A673 (cell line): Measurements from ENCODE around the gene TSPAN15. TPM values are rescaled to one million over a fixed set of nuclear protein-coding genes. Genes with fewer than 3 reads are reported as not detected.
A peak's percentile ranks its signal among the peaks of the same experiment; 100 is the strongest.

Experiments
- BruUV-seq: library from RNA; stranded (reverse); fragments of 400-500 nt; replicated peaks from 2 replicates; lab custom pipeline; 2021; lab: Mats Ljungman, UMichigan
- CTCF ChIA-PET: fragments of 300-600 bp; sonication (Branson Sonifier 250); formaldehyde crosslinking; loops from one replicate; lab custom pipeline; 2022; ENCODE audit warnings: antibody characterized with exemption; lab: Charles Lee
- POLR2A ChIA-PET: fragments of 300-600 bp; sonication (Branson Sonifier 250); formaldehyde crosslinking; loops from one replicate; lab custom pipeline; 2022; ENCODE audit warnings: antibody characterized with exemption; ENCODE audit not compliant: low non-redundant PET; lab: Charles Lee
- DNase-seq: peaks from one replicate; pipeline ENCODE4 v3.0.0-alpha.2; 2015; ENCODE audit warnings: low spot score
- H3K27ac ChIP-seq: fragments of 200-600 bp; sonication (generic); 2 replicates; pipeline ENCODE4 v1.5.1; 2016; ENCODE audit warnings: mixed run types, low read depth, mild to moderate bottlenecking, mixed read lengths, antibody characterized with exemption, low read length; ENCODE audit not compliant: poor library complexity, severe bottlenecking
- H3K27me3 ChIP-seq: fragments of 200-600 bp; sonication (generic); replicated peaks from 2 replicates; pipeline ENCODE4 v1.6.1; 2017; ENCODE audit warnings: mixed run types, low read depth, mild to moderate bottlenecking, mixed read lengths, antibody characterized with exemption, low read length; ENCODE audit not compliant: insufficient read depth, poor library complexity
- H3K36me3 ChIP-seq: fragments of 200-600 bp; sonication (generic); 2 replicates; pipeline ENCODE4 v1.6.1; 2016; ENCODE audit warnings: mixed run types, mild to moderate bottlenecking, mixed read lengths, antibody characterized with exemption, low read length; ENCODE audit not compliant: insufficient read depth, poor library complexity, severe bottlenecking
- H3K4me1 ChIP-seq: fragments of 200-600 bp; sonication (generic); 2 replicates; pipeline ENCODE4 v1.6.1; 2017; ENCODE audit warnings: mixed run types, mild to moderate bottlenecking, mixed read lengths, antibody characterized with exemption, low read length; ENCODE audit not compliant: insufficient read depth, poor library complexity, severe bottlenecking
- H3K4me3 ChIP-seq: fragments of 200-600 bp; sonication (generic); 2 replicates; pipeline ENCODE4 v1.5.1; 2016; ENCODE audit warnings: low read depth, mixed run types, mild to moderate bottlenecking, mixed read lengths, low read length; ENCODE audit not compliant: poor library complexity, severe bottlenecking
- H3K9me3 ChIP-seq: fragments of 200-600 bp; sonication (generic); 2 replicates; pipeline ENCODE4 v1.6.1; 2016; ENCODE audit warnings: mixed run types, low read depth, mild to moderate bottlenecking, mixed read lengths, antibody characterized with exemption, low read length; ENCODE audit not compliant: poor library complexity, severe bottlenecking
- EZH2 ChIP-seq: fragments of 200-600 bp; sonication (generic); IDR thresholded peaks from 2 replicates; pipeline ENCODE4 v1.6.1; 2017; ENCODE audit warnings: borderline replicate concordance, low read depth, mild to moderate bottlenecking, mixed read lengths, antibody characterized with exemption, low read length; ENCODE audit not compliant: poor library complexity, severe bottlenecking
- intact Hi-C: fragments of 100-400 bp; cut with micrococcal nuclease; formaldehyde crosslinking; loops from one replicate; pipeline ENCODE4 v1.10.0; 2022; ENCODE audit not compliant: unreplicated experiment
- total RNA-seq: library from RNA; stranded (reverse); gene quantifications from 2 replicates; pipeline ENCODE4 v1.2.3, GENCODE V29; 2021
- TF ChIP-seq, protein P1 (sequence below): fragments of 300-800, 200-600 bp; sonication (generic); conservative IDR thresholded peaks from 2 replicates; pipeline ENCODE4 v1.5.1; 2017; ENCODE audit warnings: low read depth, mild to moderate bottlenecking, antibody characterized with exemption, low read length, moderate library complexity, mixed read lengths

Gene TSPAN15
- total RNA-seq, 1 experiment from 2014 or later, result 2.1 TPM

DNA sequence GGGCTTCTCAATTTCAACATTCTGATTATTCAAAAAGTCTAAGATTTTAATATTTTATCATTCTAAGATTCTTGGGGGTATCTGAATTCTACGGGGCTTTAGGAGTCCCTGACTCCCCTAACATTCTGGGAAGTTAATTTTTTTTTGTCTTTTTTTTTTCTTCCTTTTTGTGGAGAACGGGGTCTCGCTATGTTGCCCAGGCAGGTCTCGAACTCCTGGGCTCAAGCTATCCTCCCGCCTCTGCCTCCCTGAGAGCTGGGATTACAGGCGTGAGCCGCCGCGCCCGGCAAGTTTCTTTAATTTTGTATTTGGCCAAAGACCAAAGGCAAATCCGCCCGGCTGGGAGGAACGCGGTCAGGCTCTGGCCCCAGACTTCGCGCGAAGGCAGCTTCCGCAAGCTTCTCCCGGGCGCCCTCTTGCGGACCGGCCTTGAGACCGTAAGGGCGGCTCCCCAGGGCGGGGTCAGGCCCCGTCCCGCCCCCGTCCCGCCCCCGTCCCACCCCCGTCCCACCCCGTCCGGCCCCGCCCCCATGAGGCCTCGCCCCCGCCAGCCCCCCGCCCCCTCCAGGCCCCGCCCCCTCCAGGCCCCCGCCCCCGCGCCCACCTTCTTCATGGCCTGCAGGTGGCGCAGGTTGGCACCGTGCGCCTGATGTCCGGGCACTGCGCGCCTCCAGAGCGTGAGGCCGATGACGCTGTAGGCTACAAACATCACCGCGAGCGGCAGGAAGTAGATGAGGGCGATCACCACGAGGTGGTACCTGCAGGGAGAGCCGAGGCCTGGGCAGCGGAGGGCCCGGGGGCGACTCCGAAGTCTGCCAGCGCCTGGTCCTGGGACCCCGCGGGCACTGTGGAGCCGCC is 42.7 kb upstream of the TSPAN15 start:
- peak; percentile 96 for DNase-seq
- H3K4me3 ChIP-seq, result peak overlapping the region; percentile 46
- intact Hi-C loops, result loop anchor here (1.0 to 5.0 kb wide), 2 partner anchors 100 to 171 kb away; no protein-coding TSS in a partner anchor
- no peaks in the 10 kb centered on the region for H3K9me3 ChIP-seq
- no peaks in the 10 kb centered on the region for H3K27me3 ChIP-seq
- peak overlapping the region; percentile 53 for H3K27ac ChIP-seq
- no TSS peak for BruUV-seq
- CTCF ChIA-PET, result interaction anchor here (0.7 to 1.6 kb wide), 12 partner anchors 9 to 579 kb away, joined by 3 to 16 read pairs (median 4); partner anchors contain the start of genes SUPV3L1, TACR2 and TSPAN15
- TF ChIP-seq, protein P1, sequence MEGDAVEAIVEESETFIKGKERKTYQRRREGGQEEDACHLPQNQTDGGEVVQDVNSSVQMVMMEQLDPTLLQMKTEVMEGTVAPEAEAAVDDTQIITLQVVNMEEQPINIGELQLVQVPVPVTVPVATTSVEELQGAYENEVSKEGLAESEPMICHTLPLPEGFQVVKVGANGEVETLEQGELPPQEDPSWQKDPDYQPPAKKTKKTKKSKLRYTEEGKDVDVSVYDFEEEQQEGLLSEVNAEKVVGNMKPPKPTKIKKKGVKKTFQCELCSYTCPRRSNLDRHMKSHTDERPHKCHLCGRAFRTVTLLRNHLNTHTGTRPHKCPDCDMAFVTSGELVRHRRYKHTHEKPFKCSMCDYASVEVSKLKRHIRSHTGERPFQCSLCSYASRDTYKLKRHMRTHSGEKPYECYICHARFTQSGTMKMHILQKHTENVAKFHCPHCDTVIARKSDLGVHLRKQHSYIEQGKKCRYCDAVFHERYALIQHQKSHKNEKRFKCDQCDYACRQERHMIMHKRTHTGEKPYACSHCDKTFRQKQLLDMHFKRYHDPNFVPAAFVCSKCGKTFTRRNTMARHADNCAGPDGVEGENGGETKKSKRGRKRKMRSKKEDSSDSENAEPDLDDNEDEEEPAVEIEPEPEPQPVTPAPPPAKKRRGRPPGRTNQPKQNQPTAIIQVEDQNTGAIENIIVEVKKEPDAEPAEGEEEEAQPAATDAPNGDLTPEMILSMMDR, result peak; percentile 65
- TF ChIP-seq EZH2, result no peak
- no peaks in the 10 kb centered on the region for H3K36me3 ChIP-seq
- peaks cover 16% of the 10 kb centered on the region for H3K4me1 ChIP-seq
- POLR2A ChIA-PET, result no interaction called here

- no peak for TF ChIP-seq EZH2
- TF ChIP-seq, protein P1, result no peak
- H3K4me3 ChIP-seq, result peak overlapping the region; percentile 46
- intact Hi-C loops, result loop anchor here (1.0 to 5.0 kb wide), 2 partner anchors 99 to 172 kb away; no protein-coding TSS in a partner anchor
- no peaks in the 10 kb centered on the region for H3K27me3 ChIP-seq
- ChIA-PET POLR2A (no interaction called here), CTCF (no interaction called here)
- BruUV-seq, result no TSS peak
- H3K9me3 ChIP-seq, result no peaks in the 10 kb centered on the region
- peaks cover 16% of the 10 kb centered on the region for H3K4me1 ChIP-seq
- no peak for DNase-seq
- peak overlapping the region; percentile 53 for H3K27ac ChIP-seq
- H3K36me3 ChIP-seq, result no peaks in the 10 kb centered on the region
Measured at GRCh38 chr10:69409176-69409495, 42.1 kb upstream of the TSPAN15 start.

GRCh38 chr10:69409968-69410367 is 41.3 kb upstream of the TSPAN15 start:
- no TSS peak for BruUV-seq
- no peaks in the 10 kb centered on the region for H3K9me3 ChIP-seq
- CTCF ChIA-PET, result interaction anchor here (0.7 kb wide), 1 partner anchor 204 kb away, joined by 5 read pairs; no protein-coding TSS in a partner anchor
- H3K36me3 ChIP-seq, result no peaks in the 10 kb centered on the region
- POLR2A ChIA-PET, result no interaction called here
- H3K27ac ChIP-seq, result no peak overlapping the region
- no peak overlapping the region for H3K4me3 ChIP-seq
- H3K4me1 ChIP-seq, result peaks cover 16% of the 10 kb centered on the region
- DNase-seq, result no peak
- TF ChIP-seq, protein P1, result no peak
- no peak for TF ChIP-seq EZH2
- intact Hi-C loops, result loop anchor here (1.0 to 10.0 kb wide), 3 partner anchors 98 to 425 kb away; partner anchors contain the start of gene KIFBP
- no peaks in the 10 kb centered on the region for H3K27me3 ChIP-seq
